K562 (cell line): Measurements from ENCODE around the gene DNAJC17. TPM values are rescaled to one million over a fixed set of nuclear protein-coding genes. Genes with fewer than 3 reads are reported as not detected.
A peak's percentile ranks its signal among the peaks of the same experiment; 100 is the strongest.

Experiments used
- BACH1 ChIP-seq: fragments of 200-800 bp; sonication (Bioruptor generic); IDR thresholded peaks from 2 replicates; pipeline ENCODE4 v1.6.1; 2016; ENCODE audit warnings: missing genetic modification characterization, missing compliant biosample characterization
- CTCF ChIP-seq, 3 experiments: IDR thresholded peaks in 2 of 3; conservative IDR thresholded peaks in 1 of 3; 2 replicates each; pipeline ENCODE4 v1.5.1; 2011 to 2012; ENCODE audit warnings: low read length in 3 of 3, mild to moderate bottlenecking in 3 of 3, control low read depth in 2 of 3, improper control_type of control experiment in 1 of 3, inconsistent platforms in 1 of 3, low read depth in 1 of 3, mixed read lengths in 1 of 3, moderate library complexity in 1 of 3; ENCODE audit not compliant: insufficient read depth in 2 of 3
- E2F4 ChIP-seq: sonication (generic); formaldehyde crosslinking; IDR thresholded peaks from 2 replicates; pipeline ENCODE4 v1.8.0; 2022; ENCODE audit warnings: mild to moderate bottlenecking, low read depth, missing genetic modification reagents
- EP400 ChIP-seq: fragments of 450-650 bp; IDR thresholded peaks from 2 replicates; pipeline ENCODE4 v1.6.1; 2017; ENCODE audit warnings: antibody characterized with exemption, mild to moderate bottlenecking, moderate library complexity
- MAX ChIP-seq: sonication (generic); formaldehyde crosslinking; IDR thresholded peaks from 2 replicates; pipeline ENCODE4 v1.9.0; 2022; ENCODE audit warnings: mild to moderate bottlenecking, missing genetic modification reagents
- NCOA1 ChIP-seq: fragments of 450-650 bp; IDR thresholded peaks from 2 replicates; pipeline ENCODE4 v1.6.1; 2016; ENCODE audit warnings: low read depth
- NONO ChIP-seq, 2 experiments: fragments of 200-400 bp in 1 of 2; fragments of 450-650 bp in 1 of 2; formaldehyde crosslinking in 1 of 2; IDR thresholded peaks; 2 replicates each; pipeline ENCODE4 v1.6.1; 2017; ENCODE audit warnings: low read depth in 2 of 2, mild to moderate bottlenecking in 2 of 2, moderate library complexity in 2 of 2, low read length in 1 of 2
- PATZ1 ChIP-seq: fragments of 250-450 bp; sonication (Bioruptor Pico); IDR thresholded peaks from 2 replicates; pipeline ENCODE4 v1.5.0; 2020; ENCODE audit warnings: mild to moderate bottlenecking, borderline replicate concordance
- PRPF4 ChIP-seq: fragments of 200-400 bp; formaldehyde crosslinking; IDR thresholded peaks from one replicate; pipeline ENCODE4 v1.6.1; 2017; ENCODE audit warnings: low read length, low read depth, mild to moderate bottlenecking; ENCODE audit not compliant: insufficient read depth, poor library complexity, severe bottlenecking
- SAFB ChIP-seq: fragments of 200-400 bp; formaldehyde crosslinking; IDR thresholded peaks from 2 replicates; pipeline ENCODE4 v1.6.1; 2017; ENCODE audit warnings: low read depth, low read length, borderline replicate concordance
- TARDBP ChIP-seq: fragments of 450-650 bp; IDR thresholded peaks from 2 replicates; pipeline ENCODE4 v1.6.1; 2016
- U2AF2 ChIP-seq: fragments of 200-400 bp; formaldehyde crosslinking; optimal IDR thresholded peaks from 2 replicates; pipeline ENCODE3; 2017; ENCODE audit warnings: low read depth, mild to moderate bottlenecking, low read length
- ZFP91 ChIP-seq: sonication (generic); formaldehyde crosslinking; IDR thresholded peaks from 2 replicates; pipeline ENCODE4 v1.8.0; 2022; ENCODE audit warnings: mild to moderate bottlenecking, missing genetic modification reagents
- ZMIZ1 ChIP-seq, 2 experiments: fragments of 150-350 bp in 1 of 2; IDR thresholded peaks; 2 replicates each; pipeline ENCODE4 v1.6.1; 2012 to 2016; ENCODE audit warnings: low read depth in 2 of 2, low read length in 2 of 2, mild to moderate bottlenecking in 1 of 2, moderate library complexity in 1 of 2
- ZNF347 ChIP-seq: fragments of 450-650 bp; formaldehyde crosslinking; IDR thresholded peaks from 2 replicates; pipeline ENCODE4 v1.4.0; 2020; ENCODE audit warnings: low read depth, mild to moderate bottlenecking, moderate library complexity
- ZNF583 ChIP-seq: fragments of 250-450 bp; sonication (Bioruptor Pico); IDR thresholded peaks from 2 replicates; pipeline ENCODE4 v1.4.0; 2020
- polyA plus RNA-seq, 8 experiments: library from polyadenylated mRNA; depleted of rRNA in 4 of 8; stranded (reverse) in 5 of 8; unstranded in 3 of 8; fragments of >200 nt; fragmentation: Nextera tagmentation in 2 of 8; fragmentation: Illumina TruSeq in 1 of 8; extraction: Ambion mirVana in 2 of 8; extraction: Trizol in 1 of 8; gene quantifications; 2 replicates each; pipeline versions ENCODE4 v1.2.1 to v1.2.3, GENCODE V29; 2011 to 2014; ENCODE audit warnings: inconsistent platforms in 1 of 8, missing spikeins in 1 of 8
- total RNA-seq, 7 experiments: library from RNA; depleted of rRNA in 6 of 7; stranded (reverse); fragments of >200 nt in 6 of 7; fragmentation: Illumina TruSeq in 2 of 7; extraction: Trizol in 2 of 7; gene quantifications; 2 replicates each; pipeline versions ENCODE4 v1.2.1 to v1.2.3, GENCODE V29; 2011 to 2021; ENCODE audit warnings: low replicate concordance in 1 of 7

The DNAJC17 gene
- total and polyA plus RNA-seq, 9 of the 15 experiments (the other 6 are each of a cell fraction or from before 2014, with no cell fraction given) = 2.4 to 79.4 (median 44.2) TPM

- no peak for TF ChIP-seq ZMIZ1 (IDR thresholded peaks at IDR 0.05; ENCODE audit: low read depth in 2 of 2, low read length in 2 of 2)
- no peak for TF ChIP-seq ZNF347 (CRISPR knock-in tag)
- TF ChIP-seq CTCF (IDR thresholded peaks at IDR 0.05 in 2 of 3, conservative IDR thresholded peaks at IDR 0.05 in 1 of 3; ENCODE audit: insufficient read depth in 2 of 3, low read depth in 1 of 3, low read length in 3 of 3) = peak; percentile 10 to 20 (median 15); a peak in 2 of 6 replicates
- TF ChIP-seq ZFP91 (CRISPR knock-in tag) = no peak
- no peak for TF ChIP-seq MAX (CRISPR knock-in tag)
- TF ChIP-seq TARDBP = peak; percentile 54; the same call in 1 of the 2 replicates
- TF ChIP-seq NONO (IDR thresholded peaks at IDR 0.05; ENCODE audit: low read depth in 2 of 2, low read length in 1 of 2) = no peak
- TF ChIP-seq BACH1 (tag) = 0 out of 2 replicates have a peak, but pooled peaks have one; percentile 26
- TF ChIP-seq EP400 = no peak
- TF ChIP-seq ZNF583 (CRISPR knock-in tag) = no peak
- no peak for TF ChIP-seq E2F4 (CRISPR knock-in tag)
- no peak for TF ChIP-seq U2AF2
- no peak for TF ChIP-seq SAFB
- TF ChIP-seq PATZ1 (CRISPR knock-in tag) = no peak
- no peak for TF ChIP-seq PRPF4
- TF ChIP-seq NCOA1 = no peak
Observed at GRCh38 chr15:40847223-40847961, 40.1 kb upstream of the DNAJC17 start (continued).
